Activated naive CD8-positive, alpha-beta T cell treated with anti-CD3 and anti-CD28 coated beads, Interleukin-2, amount 50 U/mL, for 24 hours (primary cell): ENCODE results near the gene FXYD2.
"Not testable (repeated sequence)": the region's sequence is repeated elsewhere in the genome, so short reads cannot be mapped to it uniquely, and the experiment has no call there.

Experiments
- ATAC-seq: fragments of 150-1000 bp; cut with Tn5 transposase; one replicate; pipeline ENCODE4 v1.10.0; 2021
- DNase-seq: peaks from one replicate; pipeline ENCODE4 v3.0.0; 2021
- H3K27ac Mint-ChIP-seq: one replicate; pipeline ENCODE4 v1.8.0; 2021; ENCODE audit warnings: mild to moderate bottlenecking, mixed read lengths
- H3K27me3 Mint-ChIP-seq: one replicate; pipeline ENCODE4 v1.8.0; 2021; ENCODE audit warnings: mixed read lengths
- H3K36me3 Mint-ChIP-seq: one replicate; pipeline ENCODE4 v1.8.0; 2021; ENCODE audit warnings: low read depth, mixed read lengths
- H3K4me1 Mint-ChIP-seq: one replicate; pipeline ENCODE4 v1.8.0; 2021; ENCODE audit warnings: mixed read lengths
- H3K4me3 Mint-ChIP-seq: one replicate; pipeline ENCODE4 v1.8.0; 2021; ENCODE audit warnings: mild to moderate bottlenecking, moderate library complexity, mixed read lengths
- H3K9me3 Mint-ChIP-seq: one replicate; pipeline ENCODE4 v1.8.0; 2021; ENCODE audit warnings: mixed read lengths

FXYD2 gene

GRCh38 chr11:117824571-117825537 lies at the start of gene FXYD2:
TSS of gene FXYD2 (minus strand) at chr11:117824744. CDS start at chr11:117824678, 66 bp downstream.
- no peaks in the 10 kb centered on the region for H3K9me3 Mint-ChIP-seq
- H3K27ac Mint-ChIP-seq, result peak within 1 kb of the TSS; percentile 74
- no peak for DNase-seq
- H3K36me3 Mint-ChIP-seq, result no peaks in the 10 kb centered on the region
- H3K27me3 Mint-ChIP-seq, result no peaks in the 10 kb centered on the region
- peaks cover 76% of the 10 kb centered on the region for H3K4me1 Mint-ChIP-seq
- ATAC-seq, result no peak
- peak within 1 kb of the TSS; percentile 11 for H3K4me3 Mint-ChIP-seq

- DNase-seq, result no peak
- ATAC-seq, result no peak
- Mint-ChIP-seq H3K27me3 (peaks cover 50% of the 10 kb centered on the region), H3K4me3 (no peak overlapping the region), H3K4me1 (peaks cover 26% of the 10 kb centered on the region), H3K9me3 (no peaks in the 10 kb centered on the region), H3K27ac (no peak overlapping the region), H3K36me3 (no peaks in the 10 kb centered on the region)
Observed at GRCh38 chr11:117873828-117874125, 49.2 kb upstream of the FXYD2 start.

DNA sequence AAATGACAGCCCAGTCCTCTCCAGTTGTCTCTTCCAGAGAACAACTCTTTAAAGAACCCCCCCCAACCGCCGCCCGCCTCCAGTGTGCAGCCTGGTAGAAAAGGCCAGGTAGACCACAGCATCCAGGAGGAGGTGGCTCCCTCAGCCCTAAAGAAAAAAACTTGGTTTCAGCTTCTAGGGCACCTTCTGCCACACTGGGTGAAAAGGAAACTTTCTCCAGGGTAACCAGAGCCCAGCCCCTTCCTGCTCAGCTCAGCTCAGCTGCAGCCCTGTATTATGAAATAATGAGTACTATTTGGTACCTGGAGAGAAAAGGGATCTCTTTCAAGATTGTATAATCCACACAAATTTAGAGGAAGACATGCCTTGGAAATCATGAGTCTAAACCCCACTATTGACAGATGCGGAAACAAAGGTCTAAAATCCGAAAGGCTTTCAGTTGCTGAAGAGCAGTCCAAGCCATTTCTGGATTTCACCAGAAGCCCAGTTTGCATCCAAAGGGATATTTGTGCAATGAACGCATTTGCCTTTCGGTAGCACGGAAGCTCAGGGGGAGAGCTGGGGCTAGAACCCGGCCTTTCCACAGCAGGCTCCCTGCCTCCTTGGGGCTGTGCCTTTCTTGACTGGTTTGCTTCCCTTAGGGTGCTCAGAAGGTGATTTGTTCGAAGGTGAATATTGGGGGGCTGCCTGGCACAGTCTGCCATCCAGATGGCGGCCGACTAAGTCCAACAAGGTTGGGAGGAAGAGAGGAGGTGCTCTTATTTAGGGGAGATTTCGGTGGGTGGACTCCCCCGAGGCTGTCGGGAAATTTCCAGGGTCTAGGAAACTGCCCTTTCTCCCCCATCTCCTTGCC lies 48.7 kb upstream of the FXYD2 start:
- peaks cover 45% of the 10 kb centered on the region for H3K27me3 Mint-ChIP-seq
- no peak for DNase-seq
- H3K36me3 Mint-ChIP-seq, result no peaks in the 10 kb centered on the region
- H3K9me3 Mint-ChIP-seq, result no peaks in the 10 kb centered on the region
- peaks cover 30% of the 10 kb centered on the region for H3K4me1 Mint-ChIP-seq
- H3K4me3 Mint-ChIP-seq, result no peak overlapping the region
- no peak overlapping the region for H3K27ac Mint-ChIP-seq
- no peak for ATAC-seq

- Mint-ChIP-seq H3K9me3 (no peaks in the 10 kb centered on the region), H3K27me3 (peaks cover 41% of the 10 kb centered on the region), H3K4me1 (peaks cover 37% of the 10 kb centered on the region), H3K36me3 (no peaks in the 10 kb centered on the region), H3K27ac (no peak overlapping the region), H3K4me3 (no peak overlapping the region)
- DNase-seq (no peak), ATAC-seq (no peak)
Observed at GRCh38 chr11:117872420-117872961, 47.9 kb upstream of the FXYD2 start.

DNA sequence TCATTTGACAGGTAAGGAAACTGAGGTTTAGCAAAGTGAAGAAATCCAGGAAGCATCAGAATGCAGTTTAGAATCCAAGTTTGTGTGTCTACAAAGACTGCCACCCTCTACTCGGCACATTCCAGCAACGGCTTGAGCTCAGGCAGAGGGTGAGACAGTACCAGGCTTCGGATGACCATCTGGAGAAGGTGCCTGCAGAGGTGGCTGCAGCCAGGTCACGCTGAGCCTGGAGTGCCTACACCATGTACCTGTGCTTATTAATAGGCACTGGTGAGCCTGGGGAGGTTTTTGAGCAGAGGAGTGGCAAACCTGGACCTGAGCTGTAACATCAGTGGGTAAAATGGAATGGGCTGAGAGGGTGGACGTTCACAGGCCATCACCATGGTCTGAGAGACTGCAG lies 47.2 kb upstream of the FXYD2 start:
- H3K9me3 Mint-ChIP-seq, result no peaks in the 10 kb centered on the region
- no peaks in the 10 kb centered on the region for H3K36me3 Mint-ChIP-seq
- no peak for ATAC-seq
- H3K4me1 Mint-ChIP-seq, result peaks cover 32% of the 10 kb centered on the region
- no peak overlapping the region for H3K27ac Mint-ChIP-seq
- DNase-seq, result no peak
- peaks cover 34% of the 10 kb centered on the region for H3K27me3 Mint-ChIP-seq
- no peak overlapping the region for H3K4me3 Mint-ChIP-seq

- DNase-seq (no peak), ATAC-seq (no peak)
- Mint-ChIP-seq H3K4me3 (no peak overlapping the region), H3K4me1 (peaks cover 29% of the 10 kb centered on the region), H3K27me3 (peaks cover 30% of the 10 kb centered on the region), H3K9me3 (no peaks in the 10 kb centered on the region), H3K27ac (no peak overlapping the region), H3K36me3 (no peaks in the 10 kb centered on the region)
Observed at GRCh38 chr11:117871160-117871559, 46.6 kb upstream of the FXYD2 start.

GRCh38 chr11:117870103-117870952 lies 45.8 kb upstream of the FXYD2 start:
- peaks cover 25% of the 10 kb centered on the region for H3K27me3 Mint-ChIP-seq
- peak; percentile 33 for ATAC-seq
- no peaks in the 10 kb centered on the region for H3K36me3 Mint-ChIP-seq
- no peak overlapping the region for H3K4me3 Mint-ChIP-seq
- no peaks in the 10 kb centered on the region for H3K9me3 Mint-ChIP-seq
- no peak overlapping the region for H3K27ac Mint-ChIP-seq
- peaks cover 22% of the 10 kb centered on the region for H3K4me1 Mint-ChIP-seq
- DNase-seq, result no peak

DNA sequence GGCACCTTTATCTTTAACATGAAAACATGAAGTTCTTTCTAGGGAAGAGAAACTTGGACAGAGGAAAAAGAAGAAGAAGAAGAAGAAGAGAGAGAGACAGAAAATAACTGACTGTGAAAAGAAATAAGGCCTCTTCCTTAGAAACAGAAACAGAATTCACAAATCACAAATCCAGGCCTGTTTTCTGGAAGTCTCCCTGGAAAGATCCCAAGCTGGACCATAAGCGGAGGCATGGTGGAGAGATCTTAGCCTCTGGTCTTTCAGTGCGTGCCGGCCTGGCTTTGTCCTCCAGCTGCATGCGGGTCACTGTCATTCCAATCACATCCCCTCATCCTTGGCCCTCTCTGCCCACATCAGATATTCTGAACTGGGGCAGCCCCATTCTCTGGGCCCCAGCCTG lies 45.1 kb upstream of the FXYD2 start:
- Mint-ChIP-seq H3K27ac (no peak overlapping the region), H3K4me3 (no peak overlapping the region), H3K4me1 (peaks cover 18% of the 10 kb centered on the region), H3K27me3 (peaks cover 19% of the 10 kb centered on the region), H3K36me3 (no peaks in the 10 kb centered on the region), H3K9me3 (no peaks in the 10 kb centered on the region)
- ATAC-seq (no peak), DNase-seq (no peak)

GRCh38 chr11:117868815-117869561 lies 44.4 kb upstream of the FXYD2 start:
- H3K27ac Mint-ChIP-seq, result no peak overlapping the region
- ATAC-seq, result no peak
- H3K9me3 Mint-ChIP-seq, result no peaks in the 10 kb centered on the region
- H3K4me1 Mint-ChIP-seq, result peaks cover 15% of the 10 kb centered on the region
- H3K36me3 Mint-ChIP-seq, result no peaks in the 10 kb centered on the region
- peaks cover 15% of the 10 kb centered on the region for H3K27me3 Mint-ChIP-seq
- H3K4me3 Mint-ChIP-seq, result no peak overlapping the region
- DNase-seq, result no peak

DNA sequence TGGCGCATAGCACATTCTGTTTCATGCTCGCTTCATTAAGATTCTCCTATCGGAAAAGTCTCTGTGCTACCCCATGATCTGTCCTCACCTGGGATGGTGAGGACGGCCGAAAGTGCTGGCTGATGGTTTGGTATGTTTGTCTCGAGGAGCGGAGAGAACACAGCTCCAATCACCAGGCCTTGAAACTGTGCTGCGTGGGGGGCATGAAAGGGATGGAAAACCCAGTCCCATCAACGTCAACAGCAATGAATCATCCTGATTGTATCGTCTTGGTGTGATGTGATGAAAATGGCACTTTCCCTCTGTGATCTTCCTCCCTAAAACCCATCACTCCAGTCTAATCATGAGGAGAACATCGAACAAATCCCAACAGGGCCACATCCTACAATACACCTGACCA lies 43.5 kb upstream of the FXYD2 start:
- peaks cover 12% of the 10 kb centered on the region for H3K4me1 Mint-ChIP-seq
- peak; percentile 30 for ATAC-seq
- H3K9me3 Mint-ChIP-seq, result no peaks in the 10 kb centered on the region
- H3K27ac Mint-ChIP-seq, result no peak overlapping the region
- no peak overlapping the region for H3K4me3 Mint-ChIP-seq
- H3K27me3 Mint-ChIP-seq, result peaks cover 9% of the 10 kb centered on the region
- H3K36me3 Mint-ChIP-seq, result no peaks in the 10 kb centered on the region
- DNase-seq, result no peak

DNA sequence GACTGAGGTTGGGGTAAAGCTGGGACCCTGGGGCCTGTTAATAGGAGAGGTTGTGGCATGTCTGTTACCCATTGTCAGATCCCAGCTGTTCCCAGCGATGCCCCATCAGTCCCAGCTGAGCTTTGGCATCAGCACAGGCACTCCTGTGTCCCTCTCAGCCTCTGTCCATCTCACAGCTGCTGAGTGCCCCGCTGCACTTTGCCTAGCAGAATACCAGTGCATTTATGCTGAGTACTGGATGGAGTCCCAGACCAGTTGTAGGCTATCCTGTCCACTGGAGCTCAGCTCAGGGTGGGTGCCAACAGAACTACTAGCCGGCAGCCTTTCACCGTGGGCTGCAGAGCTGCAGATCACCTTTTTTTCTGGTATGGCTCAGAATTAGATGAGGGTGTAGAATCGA lies 42.0 kb upstream of the FXYD2 start:
- no peaks in the 10 kb centered on the region for H3K9me3 Mint-ChIP-seq
- no peak for DNase-seq
- peaks cover 6% of the 10 kb centered on the region for H3K27me3 Mint-ChIP-seq
- no peak overlapping the region for H3K4me3 Mint-ChIP-seq
- H3K4me1 Mint-ChIP-seq, result peaks cover 14% of the 10 kb centered on the region
- no peaks in the 10 kb centered on the region for H3K36me3 Mint-ChIP-seq
- ATAC-seq, result no peak
- no peak overlapping the region for H3K27ac Mint-ChIP-seq

- H3K27ac Mint-ChIP-seq, H3K27me3 Mint-ChIP-seq, DNase-seq, ATAC-seq, H3K4me3 Mint-ChIP-seq, H3K9me3 Mint-ChIP-seq, H3K36me3 Mint-ChIP-seq: not testable (repeated sequence)
- peaks cover 14% of the 10 kb centered on the region for H3K4me1 Mint-ChIP-seq
Observed at GRCh38 chr11:117865546-117865945, 41.0 kb upstream of the FXYD2 start.

DNA sequence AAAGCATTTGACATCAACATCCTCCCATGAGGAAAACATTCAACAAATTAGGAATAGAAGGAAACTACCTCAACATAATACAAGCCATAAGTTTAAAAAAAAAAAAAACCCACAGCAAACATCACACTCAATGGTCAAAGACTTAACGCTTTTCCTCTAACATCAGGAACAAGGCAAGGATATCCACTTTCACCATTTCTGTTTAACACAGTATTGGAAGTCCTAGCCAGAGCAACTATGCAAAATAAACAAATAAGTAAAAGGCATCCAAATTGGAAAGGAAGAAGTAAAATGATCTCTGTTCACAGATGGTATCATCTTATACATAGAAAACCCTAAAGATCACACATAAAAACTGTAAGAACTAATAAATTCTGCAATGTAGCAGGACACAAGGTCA lies 38.8 kb upstream of the FXYD2 start:
- H3K27ac Mint-ChIP-seq, result no peak overlapping the region
- peaks cover 7% of the 10 kb centered on the region for H3K27me3 Mint-ChIP-seq
- H3K9me3 Mint-ChIP-seq, result no peaks in the 10 kb centered on the region
- no peak overlapping the region for H3K4me3 Mint-ChIP-seq
- ATAC-seq (no peak), DNase-seq (no peak)
- H3K4me1 Mint-ChIP-seq, result peaks cover 12% of the 10 kb centered on the region
- no peaks in the 10 kb centered on the region for H3K36me3 Mint-ChIP-seq
